DND-41 (cell line): ENCODE measurements around the gene RELL1.

Source experiments
- ATAC-seq: fragments of 200-7000 bp; cut with Tn5 transposase; 3 replicates; pipeline ENCODE4 v1.9.1; 2021; ENCODE audit warnings: low read depth; ENCODE audit not compliant: insufficient read depth
- DNase-seq: peaks from one replicate; pipeline ENCODE4 v3.0.0-alpha.2; 2020
- H2AFZ ChIP-seq: 2 replicates; pipeline ENCODE4 v1.6.0; 2012; ENCODE audit warnings: low read depth, low read length
- H3K27ac ChIP-seq: 2 replicates; pipeline ENCODE4 v1.5.1; 2012; ENCODE audit warnings: low read length, inconsistent platforms
- H3K27me3 ChIP-seq: fragments of 200-600 bp; sonication (generic); 2 replicates; pipeline ENCODE4 v1.6.0; 2012; ENCODE audit warnings: low read length, mild to moderate bottlenecking, inconsistent platforms; ENCODE audit not compliant: insufficient read depth, poor library complexity
- H3K36me3 ChIP-seq: 2 replicates; pipeline ENCODE4 v1.5.1; 2012; ENCODE audit warnings: low read length, inconsistent platforms; ENCODE audit not compliant: insufficient read depth
- H3K4me1 ChIP-seq: 2 replicates; pipeline ENCODE4 v1.5.1; 2012; ENCODE audit warnings: mild to moderate bottlenecking, low read length; ENCODE audit not compliant: insufficient read depth
- H3K4me2 ChIP-seq: 2 replicates; pipeline ENCODE4 v1.6.0; 2012; ENCODE audit warnings: mild to moderate bottlenecking, moderate library complexity, low read length, inconsistent platforms; ENCODE audit not compliant: insufficient read depth
- H3K4me3 ChIP-seq, 2 experiments: fragments of 200-600 bp in 1 of 2; shearing (Covaris generic) in 1 of 2; 2 replicates each; pipeline ENCODE4 v1.5.1; 2012 to 2016; ENCODE audit warnings: inconsistent platforms in 2 of 2, low read length in 2 of 2, mild to moderate bottlenecking in 2 of 2, low read depth in 1 of 2, moderate library complexity in 1 of 2
- H3K79me2 ChIP-seq: 2 replicates; pipeline ENCODE4 v1.6.0; 2012; ENCODE audit warnings: low read length, inconsistent platforms; ENCODE audit not compliant: insufficient read depth
- H3K9ac ChIP-seq: 2 replicates; pipeline ENCODE4 v1.6.0; 2012; ENCODE audit warnings: low read depth, mild to moderate bottlenecking, inconsistent platforms, low read length, moderate library complexity
- H3K9me3 ChIP-seq: 2 replicates; pipeline ENCODE4 v1.5.1; 2012; ENCODE audit warnings: low read length, moderate library complexity, mild to moderate bottlenecking, inconsistent platforms; ENCODE audit not compliant: insufficient read depth, severe bottlenecking
- H4K20me1 ChIP-seq: 2 replicates; pipeline ENCODE4 v1.6.0; 2012; ENCODE audit warnings: low read length; ENCODE audit not compliant: insufficient read depth
- EZH2 ChIP-seq: IDR thresholded peaks from 3 replicates; pipeline ENCODE4 v1.6.1; 2012; ENCODE audit warnings: borderline replicate concordance, low read depth, mild to moderate bottlenecking, moderate library complexity, low read length, inconsistent platforms; ENCODE audit not compliant: severe bottlenecking
- TF ChIP-seq, protein P1 (sequence below): IDR thresholded peaks from 2 replicates; pipeline ENCODE4 v1.5.1; 2012; ENCODE audit warnings: borderline replicate concordance, low read length, moderate library complexity, mild to moderate bottlenecking; ENCODE audit not compliant: poor library complexity, severe bottlenecking; ENCODE audit errors: extremely low read depth

The RELL1 gene

DNA sequence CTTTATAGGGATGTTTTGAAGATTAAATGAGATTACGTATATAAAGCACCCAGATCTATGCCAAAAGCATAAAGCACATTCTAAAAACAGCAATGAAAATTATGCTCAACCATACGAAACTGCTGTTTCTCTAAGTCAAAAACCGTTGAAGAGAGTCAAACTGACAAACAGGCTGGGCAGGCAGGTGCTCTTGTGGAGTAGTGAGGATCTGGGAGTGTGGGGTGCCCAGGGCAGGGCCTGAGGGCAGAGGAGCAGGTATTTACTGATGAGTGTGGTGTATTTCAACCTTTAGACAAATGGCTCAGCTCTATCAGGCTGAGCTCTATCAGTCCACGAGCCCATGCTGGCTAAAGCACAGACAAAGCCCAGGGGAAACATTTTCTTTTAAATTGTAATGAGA, 40.4 kb downstream of the RELL1 start:
- Histone ChIP-seq H3K4me2 (no peak overlapping the region), H3K9ac (no peak overlapping the region), H3K27ac (no peak overlapping the region), H2AFZ (no peak overlapping the region), H3K36me3 (peaks cover 34% of the 10 kb centered on the region), H3K4me3 (no peak overlapping the region), H4K20me1 (0 out of 2 replicates have a peak, but pooled peaks cover 10% of the 10 kb centered on the region), H3K27me3 (no peaks in the 10 kb centered on the region), H3K79me2 (no peaks in the 10 kb centered on the region), H3K9me3 (no peaks in the 10 kb centered on the region), H3K4me1 (no peaks in the 10 kb centered on the region)
- ATAC-seq (peak; percentile 29; the same call in 1 of the 3 replicates), DNase-seq (no peak)
- TF ChIP-seq, protein P1, sequence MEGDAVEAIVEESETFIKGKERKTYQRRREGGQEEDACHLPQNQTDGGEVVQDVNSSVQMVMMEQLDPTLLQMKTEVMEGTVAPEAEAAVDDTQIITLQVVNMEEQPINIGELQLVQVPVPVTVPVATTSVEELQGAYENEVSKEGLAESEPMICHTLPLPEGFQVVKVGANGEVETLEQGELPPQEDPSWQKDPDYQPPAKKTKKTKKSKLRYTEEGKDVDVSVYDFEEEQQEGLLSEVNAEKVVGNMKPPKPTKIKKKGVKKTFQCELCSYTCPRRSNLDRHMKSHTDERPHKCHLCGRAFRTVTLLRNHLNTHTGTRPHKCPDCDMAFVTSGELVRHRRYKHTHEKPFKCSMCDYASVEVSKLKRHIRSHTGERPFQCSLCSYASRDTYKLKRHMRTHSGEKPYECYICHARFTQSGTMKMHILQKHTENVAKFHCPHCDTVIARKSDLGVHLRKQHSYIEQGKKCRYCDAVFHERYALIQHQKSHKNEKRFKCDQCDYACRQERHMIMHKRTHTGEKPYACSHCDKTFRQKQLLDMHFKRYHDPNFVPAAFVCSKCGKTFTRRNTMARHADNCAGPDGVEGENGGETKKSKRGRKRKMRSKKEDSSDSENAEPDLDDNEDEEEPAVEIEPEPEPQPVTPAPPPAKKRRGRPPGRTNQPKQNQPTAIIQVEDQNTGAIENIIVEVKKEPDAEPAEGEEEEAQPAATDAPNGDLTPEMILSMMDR = no peak
- TF ChIP-seq EZH2 = no peak

- Histone ChIP-seq H3K79me2 (no peaks in the 10 kb centered on the region), H3K4me1 (no peaks in the 10 kb centered on the region), H3K4me2 (no peak overlapping the region), H3K27me3 (no peaks in the 10 kb centered on the region), H3K9ac (no peak overlapping the region), H2AFZ (no peak overlapping the region), H4K20me1 (0 out of 2 replicates have a peak, but pooled peaks cover 10% of the 10 kb centered on the region), H3K36me3 (peaks cover 34% of the 10 kb centered on the region), H3K27ac (no peak overlapping the region), H3K4me3 (no peak overlapping the region), H3K9me3 (no peaks in the 10 kb centered on the region)
- TF ChIP-seq EZH2 = no peak
- TF ChIP-seq, protein P1 = no peak
- ATAC-seq = no peak
- no peak for DNase-seq
These were observed 41.2 kb downstream of the RELL1 start for GRCh38 chr4:37644962-37645361.

DNA sequence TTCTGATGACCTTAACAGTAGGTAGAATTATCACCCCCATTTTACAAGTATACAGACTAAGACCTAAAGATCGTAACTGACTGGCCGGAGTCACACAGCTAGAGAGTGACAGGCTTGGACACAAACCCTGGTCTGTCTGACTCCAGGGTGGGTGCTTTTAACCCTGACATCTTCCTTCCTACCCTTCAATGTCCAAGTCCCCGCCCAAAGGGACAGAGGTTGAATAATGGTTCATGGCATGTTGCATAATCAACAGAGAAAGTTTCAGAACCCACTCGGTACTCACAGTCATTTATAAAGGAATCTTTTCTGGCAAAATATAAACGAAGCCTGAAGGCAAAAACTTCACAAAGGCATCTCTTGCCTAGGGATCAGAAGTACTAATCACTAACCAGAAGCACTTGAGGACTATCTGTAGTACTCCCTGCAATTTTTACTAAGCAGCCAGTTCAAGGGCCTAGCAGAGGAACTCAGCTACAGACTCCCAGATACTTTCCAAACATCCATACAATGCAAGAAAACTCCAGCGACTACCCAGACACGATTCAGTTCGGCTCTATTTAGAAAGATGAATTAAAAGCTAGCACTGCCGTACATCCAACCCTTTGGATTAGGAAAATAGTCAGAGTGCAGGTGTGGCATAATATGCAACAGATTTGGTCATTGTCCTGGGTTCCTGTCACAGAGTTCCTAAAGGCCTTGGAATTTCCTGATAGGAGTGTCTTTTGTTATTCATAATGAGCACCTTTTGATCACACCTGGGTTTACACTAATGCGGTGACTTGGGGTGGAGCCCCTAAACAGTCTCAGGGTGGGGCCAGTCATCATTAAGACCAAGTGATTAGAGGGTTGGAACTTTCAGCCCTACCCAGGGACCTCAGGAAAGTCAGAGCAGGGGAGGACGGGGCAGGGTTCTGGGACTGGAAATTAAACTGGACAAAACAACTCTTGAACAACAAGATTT, 44.0 kb downstream of the RELL1 start:
- no peak overlapping the region for H3K4me2 ChIP-seq
- no peaks in the 10 kb centered on the region for H4K20me1 ChIP-seq
- no peak overlapping the region for H3K27ac ChIP-seq
- H3K9ac ChIP-seq = no peak overlapping the region
- ATAC-seq (no peak), DNase-seq (no peak)
- TF ChIP-seq, protein P1 = no peak
- no peak for TF ChIP-seq EZH2
- no peak overlapping the region for H2AFZ ChIP-seq
- peaks cover 27% of the 10 kb centered on the region for H3K36me3 ChIP-seq
- no peaks in the 10 kb centered on the region for H3K79me2 ChIP-seq
- H3K9me3 ChIP-seq = no peaks in the 10 kb centered on the region
- no peaks in the 10 kb centered on the region for H3K27me3 ChIP-seq
- no peak overlapping the region for H3K4me3 ChIP-seq
- no peaks in the 10 kb centered on the region for H3K4me1 ChIP-seq
